ENCODE results near the gene KIAA1958.

The KIAA1958 gene

DNA sequence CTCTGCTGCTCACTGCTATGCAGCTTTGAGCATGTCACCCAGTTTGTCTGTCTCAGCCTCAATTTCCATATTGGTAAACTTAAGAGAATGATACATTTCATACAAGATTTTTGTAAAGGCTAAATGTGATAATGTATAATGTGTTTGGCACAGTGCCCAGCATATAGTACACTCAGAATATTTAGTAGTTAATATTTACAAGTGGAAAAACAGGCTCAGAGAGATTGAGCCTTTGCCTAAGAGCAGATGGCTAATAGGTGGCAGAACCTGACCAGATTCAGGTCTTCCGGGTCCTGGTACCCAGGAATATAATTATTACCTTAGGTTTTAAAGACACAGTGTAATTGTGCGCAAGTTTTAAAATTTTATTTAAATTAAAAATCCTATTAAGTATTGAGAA, 46.8 kb upstream of the KIAA1958 start:
- H3K4me3 ChIP-seq (ENCODE audit: low read depth, low read length, poor library complexity, severe bottlenecking) = no peak overlapping the region
- no peaks in the 10 kb centered on the region for H3K4me1 ChIP-seq (ENCODE audit: insufficient read depth, low read length, severe bottlenecking)
- H3F3A ChIP-seq (ENCODE audit: insufficient read depth, low read length) = no peaks in the 10 kb centered on the region; the same call in 1 of the 2 replicates
- TF ChIP-seq, protein P1, sequence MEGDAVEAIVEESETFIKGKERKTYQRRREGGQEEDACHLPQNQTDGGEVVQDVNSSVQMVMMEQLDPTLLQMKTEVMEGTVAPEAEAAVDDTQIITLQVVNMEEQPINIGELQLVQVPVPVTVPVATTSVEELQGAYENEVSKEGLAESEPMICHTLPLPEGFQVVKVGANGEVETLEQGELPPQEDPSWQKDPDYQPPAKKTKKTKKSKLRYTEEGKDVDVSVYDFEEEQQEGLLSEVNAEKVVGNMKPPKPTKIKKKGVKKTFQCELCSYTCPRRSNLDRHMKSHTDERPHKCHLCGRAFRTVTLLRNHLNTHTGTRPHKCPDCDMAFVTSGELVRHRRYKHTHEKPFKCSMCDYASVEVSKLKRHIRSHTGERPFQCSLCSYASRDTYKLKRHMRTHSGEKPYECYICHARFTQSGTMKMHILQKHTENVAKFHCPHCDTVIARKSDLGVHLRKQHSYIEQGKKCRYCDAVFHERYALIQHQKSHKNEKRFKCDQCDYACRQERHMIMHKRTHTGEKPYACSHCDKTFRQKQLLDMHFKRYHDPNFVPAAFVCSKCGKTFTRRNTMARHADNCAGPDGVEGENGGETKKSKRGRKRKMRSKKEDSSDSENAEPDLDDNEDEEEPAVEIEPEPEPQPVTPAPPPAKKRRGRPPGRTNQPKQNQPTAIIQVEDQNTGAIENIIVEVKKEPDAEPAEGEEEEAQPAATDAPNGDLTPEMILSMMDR (IDR thresholded peaks at IDR 0.05; ENCODE audit: low read length) = no peak
- TF ChIP-seq EZH2 (IDR thresholded peaks at IDR 0.05; ENCODE audit: borderline replicate concordance, low read length) = no peak
- H3K36me3 ChIP-seq (ENCODE audit: insufficient read depth, low read length) = no peaks in the 10 kb centered on the region; the same call in 1 of the 2 replicates
- no peaks in the 10 kb centered on the region for H3K27me3 ChIP-seq (ENCODE audit: insufficient read depth, low read length)
- H3K27ac ChIP-seq (ENCODE audit: low read depth, low read length, poor library complexity, severe bottlenecking) = no peak overlapping the region
- H3K9me2 ChIP-seq (ENCODE audit: low read depth, low read length) = no peaks in the 10 kb centered on the region
- H3K9me3 ChIP-seq (ENCODE audit: low read length) = no peaks in the 10 kb centered on the region
- H3K9ac ChIP-seq (ENCODE audit: low read length) = no peak overlapping the region
- H3K4me2 ChIP-seq (ENCODE audit: low read length) = no peak overlapping the region
- no peak overlapping the region for H2AFZ ChIP-seq (ENCODE audit: low read length)
- no peaks in the 10 kb centered on the region for H3K79me2 ChIP-seq (ENCODE audit: insufficient read depth, low read length)
- H4K20me1 ChIP-seq (ENCODE audit: insufficient read depth, low read length) = no peaks in the 10 kb centered on the region

DNA sequence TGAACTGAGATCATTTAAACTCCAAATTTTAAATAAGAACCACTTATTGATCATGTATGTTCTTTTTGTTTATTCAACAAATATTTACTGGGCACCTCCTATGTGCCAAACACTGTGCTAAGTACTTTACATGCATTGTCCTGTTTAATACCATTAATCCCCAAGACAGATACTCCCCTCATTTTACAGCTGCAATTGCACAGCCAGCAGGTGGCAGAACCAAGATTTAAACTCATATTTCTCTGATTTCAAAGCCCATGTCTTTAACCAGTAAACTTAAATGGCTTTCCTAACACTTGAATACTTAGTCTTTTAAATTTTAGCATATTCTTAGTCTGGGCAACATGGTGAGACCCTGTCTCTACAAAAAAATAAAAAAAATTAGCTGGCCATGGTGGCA, 43.4 kb upstream of the KIAA1958 start:
- H3K9me2 ChIP-seq (ENCODE audit: low read depth, low read length) = no peaks in the 10 kb centered on the region
- H3K4me3 ChIP-seq (ENCODE audit: low read depth, low read length, poor library complexity, severe bottlenecking) = no peak overlapping the region
- TF ChIP-seq EZH2 (IDR thresholded peaks at IDR 0.05; ENCODE audit: borderline replicate concordance, low read length) = no peak
- TF ChIP-seq, protein P1 (IDR thresholded peaks at IDR 0.05; ENCODE audit: low read length) = peak; percentile 71

DNA sequence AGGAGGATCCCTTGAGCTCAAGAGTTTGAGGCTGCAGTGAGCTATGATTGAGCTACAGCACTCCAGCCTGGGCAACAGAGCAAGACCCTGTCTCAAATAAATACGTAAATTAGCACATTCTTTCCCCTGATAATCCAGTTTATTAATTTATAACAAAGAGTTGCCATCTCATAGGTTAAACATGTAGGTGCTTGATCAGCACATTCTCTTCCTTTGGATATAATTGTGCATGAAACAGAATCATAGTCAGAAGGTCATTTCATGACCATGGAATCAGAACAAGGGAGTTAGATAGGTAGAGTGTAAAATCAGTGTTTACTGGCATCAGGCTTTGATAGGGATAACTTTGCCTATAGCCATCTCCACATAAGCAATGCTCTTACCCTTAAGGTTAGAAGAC, 43.0 kb upstream of the KIAA1958 start:
- TF ChIP-seq, protein P1 (IDR thresholded peaks at IDR 0.05; ENCODE audit: low read length) = no peak
- TF ChIP-seq EZH2 (IDR thresholded peaks at IDR 0.05; ENCODE audit: borderline replicate concordance, low read length) = no peak
- H3K9me3 ChIP-seq (ENCODE audit: low read length) = no peaks in the 10 kb centered on the region

More for the DNA sequence above, 43.4 kb upstream of the KIAA1958 start:
- no peaks in the 10 kb centered on the region for H4K20me1 ChIP-seq (ENCODE audit: insufficient read depth, low read length)
- H3K27ac ChIP-seq (ENCODE audit: low read depth, low read length, poor library complexity, severe bottlenecking) = no peak overlapping the region
- no peaks in the 10 kb centered on the region for H3K79me2 ChIP-seq (ENCODE audit: insufficient read depth, low read length)
- no peak overlapping the region for H2AFZ ChIP-seq (ENCODE audit: low read length)
- H3K4me1 ChIP-seq (ENCODE audit: insufficient read depth, low read length, severe bottlenecking) = peaks cover 19% of the 10 kb centered on the region
- no peak overlapping the region for H3K4me2 ChIP-seq (ENCODE audit: low read length)
- no peaks in the 10 kb centered on the region for H3K27me3 ChIP-seq (ENCODE audit: insufficient read depth, low read length)
- H3F3A ChIP-seq (ENCODE audit: insufficient read depth, low read length) = no peaks in the 10 kb centered on the region; the same call in 1 of the 2 replicates
- H3K9me3 ChIP-seq (ENCODE audit: low read length) = no peaks in the 10 kb centered on the region
- H3K9ac ChIP-seq (ENCODE audit: low read length) = no peak overlapping the region
- no peaks in the 10 kb centered on the region for H3K36me3 ChIP-seq (ENCODE audit: insufficient read depth, low read length)

More for the DNA sequence above, 43.0 kb upstream of the KIAA1958 start:
- Histone ChIP-seq H3F3A (ENCODE audit: insufficient read depth, low read length) (no peaks in the 10 kb centered on the region; the same call in 1 of the 2 replicates), H3K4me2 (ENCODE audit: low read length) (no peak overlapping the region), H3K79me2 (ENCODE audit: insufficient read depth, low read length) (no peaks in the 10 kb centered on the region), H2AFZ (ENCODE audit: low read length) (no peak overlapping the region), H3K4me1 (ENCODE audit: insufficient read depth, low read length, severe bottlenecking) (peaks cover 19% of the 10 kb centered on the region), H3K27me3 (ENCODE audit: insufficient read depth, low read length) (no peaks in the 10 kb centered on the region), H3K36me3 (ENCODE audit: insufficient read depth, low read length) (no peaks in the 10 kb centered on the region), H3K9me2 (ENCODE audit: low read depth, low read length) (no peaks in the 10 kb centered on the region), H4K20me1 (ENCODE audit: insufficient read depth, low read length) (no peaks in the 10 kb centered on the region), H3K27ac (ENCODE audit: low read depth, low read length, poor library complexity, severe bottlenecking) (no peak overlapping the region), H3K4me3 (ENCODE audit: low read depth, low read length, poor library complexity, severe bottlenecking) (no peak overlapping the region), H3K9ac (ENCODE audit: low read length) (no peak overlapping the region)
